AG09309 (cell line): ENCODE data around the gene MMP21.

Experiments used
- DNase-seq: peaks from one replicate; pipeline ENCODE4 v3.0.0-alpha.2; 2010; ENCODE audit warnings: low read depth
- H3K4me3 ChIP-seq: 2 replicates; pipeline ENCODE4 v1.5.1; 2011; ENCODE audit warnings: mild to moderate bottlenecking, low read depth, low read length, moderate library complexity; ENCODE audit not compliant: control insufficient read depth
- CTCF ChIP-seq: IDR thresholded peaks from 2 replicates; pipeline ENCODE4 v1.5.1; 2011; ENCODE audit warnings: mild to moderate bottlenecking, low read depth, low read length, inconsistent platforms; ENCODE audit not compliant: insufficient read depth, control insufficient read depth; ENCODE audit errors: missing control alignments

Gene MMP21

GRCh38 chr10:125773687-125774543 is 1.7 kb downstream of the MMP21 start:
- DNase-seq, result no peak
- no peak for TF ChIP-seq CTCF
- no peak overlapping the region for H3K4me3 ChIP-seq

GRCh38 chr10:125772864-125773180 is 2.8 kb downstream of the MMP21 start:
- H3K4me3 ChIP-seq, result no peak overlapping the region
- DNase-seq, result no peak
- TF ChIP-seq CTCF, result no peak

GRCh38 chr10:125772112-125772863 is 3.3 kb downstream of the MMP21 start:
- no peak for TF ChIP-seq CTCF
- H3K4me3 ChIP-seq, result no peak overlapping the region
- DNase-seq, result no peak

- no peak for DNase-seq
- no peak for TF ChIP-seq CTCF
- no peak overlapping the region for H3K4me3 ChIP-seq
These were observed 4.8 kb downstream of the MMP21 start for GRCh38 chr10:125770844-125771243.

- H3K4me3 ChIP-seq, result no peak overlapping the region
- no peak for TF ChIP-seq CTCF
- no peak for DNase-seq
These were observed 6.4 kb downstream of the MMP21 start for GRCh38 chr10:125769175-125769574.

GRCh38 chr10:125768219-125768855 is 7.3 kb downstream of the MMP21 start:
- DNase-seq, result no peak
- no peak for TF ChIP-seq CTCF
- no peak overlapping the region for H3K4me3 ChIP-seq
